HepG2 (cell line): ENCODE data around the gene SDC1. TPM values are rescaled to one million over a fixed set of nuclear protein-coding genes. Genes with fewer than 3 reads are reported as not detected.

Experiments
- AHDC1 ChIP-seq: sonication (generic); formaldehyde crosslinking; IDR thresholded peaks from 2 replicates; pipeline ENCODE4 v1.5.1; 2020; ENCODE audit warnings: mild to moderate bottlenecking, missing genetic modification reagents, borderline replicate concordance
- BORCS8-MEF2B ChIP-seq: sonication (generic); formaldehyde crosslinking; IDR thresholded peaks from 2 replicates; pipeline ENCODE4 v1.8.0; 2022; ENCODE audit warnings: mild to moderate bottlenecking, missing genetic modification reagents
- CAMTA2 ChIP-seq: sonication (generic); formaldehyde crosslinking; IDR thresholded peaks from 2 replicates; pipeline ENCODE4 v1.4.0; 2020; ENCODE audit warnings: mild to moderate bottlenecking, missing genetic modification reagents, borderline replicate concordance
- HNRNPUL1 ChIP-seq: fragments of 200-400 bp; formaldehyde crosslinking; IDR thresholded peaks from 2 replicates; pipeline ENCODE4 v1.6.1; 2017; ENCODE audit warnings: low read depth, mild to moderate bottlenecking, low read length, moderate library complexity
- MEIS1 ChIP-seq: sonication (generic); formaldehyde crosslinking; IDR thresholded peaks from 2 replicates; pipeline ENCODE4 v1.9.0; 2021; ENCODE audit warnings: mild to moderate bottlenecking, missing genetic modification reagents, moderate library complexity, borderline replicate concordance
- PHF20 ChIP-seq: sonication (generic); formaldehyde crosslinking; IDR thresholded peaks from 2 replicates; pipeline ENCODE4 v1.5.0; 2020; ENCODE audit warnings: mild to moderate bottlenecking, missing genetic modification reagents
- SETDB1 ChIP-seq: sonication (generic); formaldehyde crosslinking; IDR thresholded peaks from 2 replicates; pipeline ENCODE4 v1.5.1; 2020; ENCODE audit warnings: missing genetic modification reagents, mild to moderate bottlenecking, borderline replicate concordance
- TFAP4 ChIP-seq: sonication (generic); IDR thresholded peaks from 2 replicates; pipeline ENCODE4 v1.6.1; 2016; ENCODE audit warnings: low read depth, borderline replicate concordance
- ZNF451 ChIP-seq: sonication (generic); formaldehyde crosslinking; IDR thresholded peaks from 2 replicates; pipeline ENCODE4 v1.5.0; 2020; ENCODE audit warnings: mild to moderate bottlenecking, missing genetic modification reagents
- ZNF556 ChIP-seq: sonication (generic); formaldehyde crosslinking; IDR thresholded peaks from 2 replicates; pipeline ENCODE4 v1.4.0; 2020; ENCODE audit warnings: mild to moderate bottlenecking, missing genetic modification reagents, borderline replicate concordance
- ZNF605 ChIP-seq: sonication (generic); formaldehyde crosslinking; IDR thresholded peaks from 2 replicates; pipeline ENCODE4 v1.8.0; 2022; ENCODE audit warnings: mild to moderate bottlenecking, missing genetic modification reagents
- ZNF7 ChIP-seq: IDR thresholded peaks from 2 replicates; pipeline ENCODE4 v1.6.1; 2016; ENCODE audit warnings: missing biosample characterization, missing genetic modification reagents
- ZNF781 ChIP-seq: sonication (generic); formaldehyde crosslinking; IDR thresholded peaks from 2 replicates; pipeline ENCODE4 v1.5.1; 2020; ENCODE audit warnings: borderline replicate concordance, mild to moderate bottlenecking, missing genetic modification reagents; ENCODE audit errors: not compliant biosample characterization
- ZSCAN30 ChIP-seq: sonication (generic); formaldehyde crosslinking; IDR thresholded peaks from 2 replicates; pipeline ENCODE4 v1.5.0; 2020; ENCODE audit warnings: mild to moderate bottlenecking, missing genetic modification reagents
- polyA plus RNA-seq, 8 experiments: library from polyadenylated mRNA; depleted of rRNA in 3 of 8; stranded (reverse) in 7 of 8; unstranded in 1 of 8; fragments of >200 nt; fragmentation: Illumina TruSeq in 4 of 8; extraction: Trizol in 4 of 8; gene quantifications; 2 replicates each; pipeline versions ENCODE4 v1.2.1 to v1.2.3, GENCODE V29; 2011 to 2016; ENCODE audit warnings: low read depth in 4 of 8, missing spikeins in 1 of 8, mixed read lengths in 1 of 8; ENCODE audit not compliant: insufficient read depth in 1 of 8
- total RNA-seq, 5 experiments: library from RNA; depleted of rRNA; stranded (reverse); fragments of >200 nt; fragmentation: Illumina TruSeq; extraction: Trizol; gene quantifications; 2 replicates each; pipeline ENCODE4 v1.2.3, GENCODE V29; 2016; ENCODE audit warnings: low read depth in 1 of 5
- TF ChIP-seq, protein P1 (sequence below): sonication (generic); formaldehyde crosslinking; IDR thresholded peaks from 2 replicates; pipeline ENCODE4 v1.4.0; 2020; ENCODE audit warnings: missing genetic modification reagents

The SDC1 gene
- total and polyA plus RNA-seq, 2 of the 13 experiments (the other 11 are each of a cell fraction or from before 2014, with no cell fraction given): 108 to 119 TPM

DNA sequence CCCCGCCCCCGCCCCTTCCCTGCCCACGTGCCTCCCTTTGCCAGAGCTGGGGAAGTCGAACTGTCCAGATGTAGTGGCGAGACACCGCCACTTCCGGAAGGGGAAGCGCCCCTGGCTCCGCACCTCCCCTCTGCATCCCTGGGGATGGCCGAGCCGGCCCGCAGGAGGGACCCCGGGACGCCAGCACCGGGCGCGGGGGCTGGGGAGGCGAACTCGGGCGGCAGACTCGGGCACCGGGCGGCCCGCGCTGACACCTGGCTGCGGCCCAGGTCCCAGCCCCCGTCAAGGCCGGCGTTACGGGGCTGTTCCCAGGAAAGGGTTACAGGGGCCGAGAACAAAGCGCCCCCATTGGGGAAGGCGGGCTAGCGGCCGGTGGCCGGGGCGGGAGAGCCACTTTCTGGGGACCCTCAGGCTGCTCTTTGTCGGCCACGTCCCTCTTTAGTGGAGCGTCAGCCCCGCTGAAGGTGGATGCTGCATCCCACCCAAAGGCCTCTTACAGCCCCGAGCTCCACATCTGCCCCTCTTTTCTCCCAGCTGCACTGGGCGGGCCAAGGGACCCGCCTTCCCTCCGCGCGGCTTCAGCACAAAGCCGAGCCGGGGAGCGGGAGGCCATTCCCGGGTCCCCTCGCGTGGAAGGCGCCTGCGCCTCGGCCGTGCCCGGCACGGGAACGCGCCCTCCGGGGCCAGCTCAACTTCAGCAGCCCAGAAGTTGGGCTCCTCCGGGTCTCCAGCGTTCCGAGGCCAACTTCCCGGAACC, 1.3 kb downstream of the SDC1 start (continued):
- TF ChIP-seq, protein P1, sequence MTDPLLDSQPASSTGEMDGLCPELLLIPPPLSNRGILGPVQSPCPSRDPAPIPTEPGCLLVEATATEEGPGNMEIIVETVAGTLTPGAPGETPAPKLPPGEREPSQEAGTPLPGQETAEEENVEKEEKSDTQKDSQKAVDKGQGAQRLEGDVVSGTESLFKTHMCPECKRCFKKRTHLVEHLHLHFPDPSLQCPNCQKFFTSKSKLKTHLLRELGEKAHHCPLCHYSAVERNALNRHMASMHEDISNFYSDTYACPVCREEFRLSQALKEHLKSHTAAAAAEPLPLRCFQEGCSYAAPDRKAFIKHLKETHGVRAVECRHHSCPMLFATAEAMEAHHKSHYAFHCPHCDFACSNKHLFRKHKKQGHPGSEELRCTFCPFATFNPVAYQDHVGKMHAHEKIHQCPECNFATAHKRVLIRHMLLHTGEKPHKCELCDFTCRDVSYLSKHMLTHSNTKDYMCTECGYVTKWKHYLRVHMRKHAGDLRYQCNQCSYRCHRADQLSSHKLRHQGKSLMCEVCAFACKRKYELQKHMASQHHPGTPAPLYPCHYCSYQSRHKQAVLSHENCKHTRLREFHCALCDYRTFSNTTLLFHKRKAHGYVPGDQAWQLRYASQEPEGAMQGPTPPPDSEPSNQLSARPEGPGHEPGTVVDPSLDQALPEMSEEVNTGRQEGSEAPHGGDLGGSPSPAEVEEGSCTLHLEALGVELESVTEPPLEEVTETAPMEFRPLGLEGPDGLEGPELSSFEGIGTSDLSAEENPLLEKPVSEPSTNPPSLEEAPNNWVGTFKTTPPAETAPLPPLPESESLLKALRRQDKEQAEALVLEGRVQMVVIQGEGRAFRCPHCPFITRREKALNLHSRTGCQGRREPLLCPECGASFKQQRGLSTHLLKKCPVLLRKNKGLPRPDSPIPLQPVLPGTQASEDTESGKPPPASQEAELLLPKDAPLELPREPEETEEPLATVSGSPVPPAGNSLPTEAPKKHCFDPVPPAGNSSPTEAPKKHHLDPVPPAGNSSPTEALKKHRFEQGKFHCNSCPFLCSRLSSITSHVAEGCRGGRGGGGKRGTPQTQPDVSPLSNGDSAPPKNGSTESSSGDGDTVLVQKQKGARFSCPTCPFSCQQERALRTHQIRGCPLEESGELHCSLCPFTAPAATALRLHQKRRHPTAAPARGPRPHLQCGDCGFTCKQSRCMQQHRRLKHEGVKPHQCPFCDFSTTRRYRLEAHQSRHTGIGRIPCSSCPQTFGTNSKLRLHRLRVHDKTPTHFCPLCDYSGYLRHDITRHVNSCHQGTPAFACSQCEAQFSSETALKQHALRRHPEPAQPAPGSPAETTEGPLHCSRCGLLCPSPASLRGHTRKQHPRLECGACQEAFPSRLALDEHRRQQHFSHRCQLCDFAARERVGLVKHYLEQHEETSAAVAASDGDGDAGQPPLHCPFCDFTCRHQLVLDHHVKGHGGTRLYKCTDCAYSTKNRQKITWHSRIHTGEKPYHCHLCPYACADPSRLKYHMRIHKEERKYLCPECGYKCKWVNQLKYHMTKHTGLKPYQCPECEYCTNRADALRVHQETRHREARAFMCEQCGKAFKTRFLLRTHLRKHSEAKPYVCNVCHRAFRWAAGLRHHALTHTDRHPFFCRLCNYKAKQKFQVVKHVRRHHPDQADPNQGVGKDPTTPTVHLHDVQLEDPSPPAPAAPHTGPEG (CRISPR knock-in tag): no peak
- no peak for TF ChIP-seq ZNF7 (CRISPR knock-in tag)
- TF ChIP-seq MEIS1 (CRISPR knock-in tag): no peak
- TF ChIP-seq BORCS8-MEF2B (CRISPR knock-in tag): 0 out of 2 replicates have a peak, but pooled peaks have one; percentile 9
- TF ChIP-seq CAMTA2 (CRISPR knock-in tag): no peak
- TF ChIP-seq SETDB1 (CRISPR knock-in tag): no peak
- no peak for TF ChIP-seq TFAP4
- no peak for TF ChIP-seq ZNF556
- no peak for TF ChIP-seq HNRNPUL1
- TF ChIP-seq ZSCAN30 (CRISPR knock-in tag): no peak
- TF ChIP-seq ZNF781 (CRISPR knock-in tag): no peak
- TF ChIP-seq PHF20 (CRISPR knock-in tag): peak; percentile 40; the same call in 1 of the 2 replicates
- TF ChIP-seq ZNF605: no peak
- 0 out of 2 replicates have a peak, but pooled peaks have one; percentile 35 for TF ChIP-seq ZNF451 (CRISPR knock-in tag)
- TF ChIP-seq AHDC1 (CRISPR knock-in tag): peak; percentile 40; the same call in 1 of the 2 replicates
